22Rv1 (cell line): ENCODE data around the gene TCF7L1.

Source experiments
- CTCF ChIP-seq: fragments of 450-650 bp; IDR thresholded peaks from 2 replicates; pipeline ENCODE4 v1.5.1; 2017; ENCODE audit warnings: mild to moderate bottlenecking
- ZFX ChIP-seq: fragments of 450-650 bp; IDR thresholded peaks from 2 replicates; pipeline ENCODE4 v1.6.1; 2017; ENCODE audit warnings: antibody characterized with exemption, borderline replicate concordance

DNA sequence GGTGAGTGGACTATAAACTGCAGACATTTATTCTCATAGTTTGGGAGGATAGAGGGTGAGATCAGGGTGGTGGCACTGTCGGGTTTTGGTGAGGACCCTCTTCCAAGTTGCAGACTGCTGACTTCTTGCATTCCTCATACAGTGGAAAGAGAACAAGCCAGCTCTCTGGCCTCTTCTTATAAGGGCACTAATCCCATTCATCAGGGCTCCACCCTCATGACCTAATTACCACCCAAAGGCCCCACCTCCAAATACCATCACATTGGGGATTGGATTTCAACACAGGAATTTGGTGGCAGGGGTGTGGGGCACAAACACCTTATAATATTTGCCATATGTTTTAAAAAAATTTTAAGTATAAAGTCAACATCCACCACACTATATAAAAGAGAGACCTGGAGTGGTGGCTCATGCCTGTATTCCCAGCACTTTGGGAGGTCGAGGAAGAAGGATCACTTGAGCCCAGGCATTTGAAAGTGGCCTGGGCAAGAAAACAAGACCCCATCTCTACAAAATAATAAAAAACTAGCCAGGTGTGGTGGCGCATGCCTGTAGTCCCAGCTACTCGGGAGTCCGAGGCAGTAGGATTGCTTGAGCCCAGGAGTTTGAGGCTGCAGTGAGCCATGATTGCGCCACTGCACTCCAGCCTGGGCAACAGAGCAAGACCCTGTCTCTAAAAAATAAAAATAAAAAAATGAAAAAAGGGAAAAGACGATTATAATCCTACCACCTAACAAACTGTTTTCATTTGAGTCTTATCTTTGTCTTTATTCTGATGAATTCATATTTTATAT, 44.0 kb downstream of the TCF7L1 start:
- TF ChIP-seq CTCF: no peak
- TF ChIP-seq ZFX: no peak
